Prostate gland (tissue), 2 donors: Measurements from ENCODE around the gene NCOA6.
A peak's percentile ranks its signal among the peaks of the same experiment; 100 is the strongest.

ENCODE experiments used
- POLR2A ChIP-seq: fragments of 450-650 bp; IDR thresholded peaks from one replicate; pipeline ENCODE4 v1.6.1; 2016; ENCODE audit warnings: antibody characterized with exemption, mild to moderate bottlenecking
- POLR2AphosphoS5 ChIP-seq: sonication (generic); formaldehyde crosslinking; IDR thresholded peaks from one replicate; pipeline ENCODE4 v1.6.1; 2017; ENCODE audit warnings: antibody characterized with exemption
- TF ChIP-seq, protein P1 (sequence below), 4 experiments: fragments of 200-600 bp in 2 of 4; fragments of 450-650 bp in 2 of 4; sonication (generic) in 2 of 4; IDR thresholded peaks; 1 replicate in 3 of 4; 2 replicates in 1 of 4; pipeline ENCODE4 v1.5.1; 2016 to 2019; ENCODE audit warnings: antibody characterized with exemption in 4 of 4, mild to moderate bottlenecking in 2 of 4, moderate library complexity in 2 of 4

DNA sequence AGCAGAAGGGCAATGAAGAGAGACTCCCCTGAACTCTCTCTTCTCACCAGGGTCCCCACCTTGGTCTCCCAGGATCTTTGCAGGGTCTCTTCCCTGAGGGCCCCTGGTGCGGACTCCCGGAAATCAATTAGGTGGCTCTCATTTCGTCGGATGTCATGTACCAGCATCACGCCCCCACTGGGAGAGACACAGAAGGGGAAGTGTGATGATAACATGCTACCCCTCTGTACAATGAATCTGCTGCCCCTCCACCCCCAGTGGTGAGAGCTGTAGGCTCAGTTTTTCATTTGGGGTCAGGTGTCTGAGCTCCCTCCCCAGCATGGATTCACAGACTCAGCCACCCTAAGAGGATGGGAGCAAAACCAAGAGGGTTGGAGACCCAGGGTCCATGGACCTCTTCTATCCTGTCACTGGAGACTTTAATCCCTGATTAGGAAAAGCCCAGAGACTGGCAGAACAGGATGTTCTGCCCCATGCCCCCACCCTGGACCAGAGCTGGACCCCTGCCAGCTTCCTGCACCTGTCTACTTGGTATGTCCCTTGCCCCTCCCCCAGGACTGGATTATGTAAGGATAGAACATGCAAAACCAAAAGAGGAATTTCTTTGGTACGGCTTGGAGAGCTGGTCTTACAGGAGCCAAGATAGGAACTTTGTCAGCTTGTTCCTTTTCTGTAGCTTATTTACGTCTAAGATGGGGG, 36.1 kb upstream of the NCOA6 start:
- TF ChIP-seq POLR2A, result no peak
- TF ChIP-seq, protein P1, sequence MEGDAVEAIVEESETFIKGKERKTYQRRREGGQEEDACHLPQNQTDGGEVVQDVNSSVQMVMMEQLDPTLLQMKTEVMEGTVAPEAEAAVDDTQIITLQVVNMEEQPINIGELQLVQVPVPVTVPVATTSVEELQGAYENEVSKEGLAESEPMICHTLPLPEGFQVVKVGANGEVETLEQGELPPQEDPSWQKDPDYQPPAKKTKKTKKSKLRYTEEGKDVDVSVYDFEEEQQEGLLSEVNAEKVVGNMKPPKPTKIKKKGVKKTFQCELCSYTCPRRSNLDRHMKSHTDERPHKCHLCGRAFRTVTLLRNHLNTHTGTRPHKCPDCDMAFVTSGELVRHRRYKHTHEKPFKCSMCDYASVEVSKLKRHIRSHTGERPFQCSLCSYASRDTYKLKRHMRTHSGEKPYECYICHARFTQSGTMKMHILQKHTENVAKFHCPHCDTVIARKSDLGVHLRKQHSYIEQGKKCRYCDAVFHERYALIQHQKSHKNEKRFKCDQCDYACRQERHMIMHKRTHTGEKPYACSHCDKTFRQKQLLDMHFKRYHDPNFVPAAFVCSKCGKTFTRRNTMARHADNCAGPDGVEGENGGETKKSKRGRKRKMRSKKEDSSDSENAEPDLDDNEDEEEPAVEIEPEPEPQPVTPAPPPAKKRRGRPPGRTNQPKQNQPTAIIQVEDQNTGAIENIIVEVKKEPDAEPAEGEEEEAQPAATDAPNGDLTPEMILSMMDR (IDR thresholded peaks at IDR 0.05), result no peak
- TF ChIP-seq POLR2AphosphoS5, result peak; percentile 67
